HG02642 (cell line): ENCODE measurements around the gene CREB5.

Source experiments
- ATAC-seq: cut with Tn5 transposase; IDR thresholded peaks from one replicate; pipeline ENCODE4 v1.9.1; 2021; ENCODE audit warnings: mild to moderate bottlenecking; ENCODE audit not compliant: unreplicated experiment, poor library complexity

CREB5 gene

GRCh38 chr7:28724563-28724962 lies 312.2 kb downstream of the CREB5 start:
- ATAC-seq, result no peak

DNA sequence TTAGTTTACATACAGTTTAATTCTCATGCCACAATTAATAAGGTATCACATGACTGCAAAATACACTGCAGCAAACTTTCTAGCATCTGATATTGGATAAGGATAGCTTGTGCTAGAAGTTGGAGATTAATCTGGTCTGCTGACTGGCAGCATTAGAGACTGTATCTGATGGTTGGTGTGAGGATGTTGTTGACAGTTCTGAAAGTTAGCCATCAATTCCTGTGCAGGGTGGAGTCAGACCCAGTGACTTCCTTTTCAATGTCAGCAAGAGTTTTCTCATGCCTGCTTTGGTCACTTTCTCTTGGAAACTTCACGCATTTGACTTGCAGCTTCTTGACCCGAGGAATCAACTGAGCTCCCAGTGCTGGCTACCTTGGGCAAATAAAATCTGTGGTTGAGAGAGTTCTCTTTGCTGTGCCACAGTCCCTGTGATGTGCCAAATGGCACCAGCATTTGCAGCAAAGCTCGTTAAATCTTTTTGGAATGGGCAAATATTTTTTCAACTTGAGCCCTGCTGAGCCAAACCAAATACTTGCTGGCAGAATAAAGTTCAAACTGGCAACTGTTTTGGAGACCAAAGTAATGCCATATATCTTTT lies 312.8 kb downstream of the CREB5 start:
- no peak for ATAC-seq

DNA sequence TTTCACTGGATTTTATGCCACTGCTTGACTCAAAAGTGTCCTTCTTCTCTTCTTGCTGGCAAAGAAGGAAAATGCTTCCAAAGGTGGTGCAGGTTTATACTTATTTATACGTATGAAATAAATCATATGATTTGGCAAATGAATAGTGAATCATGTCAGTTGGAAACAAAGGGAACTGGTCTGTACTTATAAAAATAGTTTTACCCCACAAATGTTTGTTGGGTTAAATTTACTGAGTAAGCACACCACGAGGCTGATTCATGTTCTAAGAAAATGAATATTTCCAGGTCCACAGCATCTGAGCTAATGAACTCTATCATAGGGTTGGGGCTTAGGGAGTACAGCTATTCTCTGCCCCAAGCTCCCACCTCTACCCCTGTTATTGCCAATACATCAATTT lies 313.6 kb downstream of the CREB5 start:
- ATAC-seq, result no peak

DNA sequence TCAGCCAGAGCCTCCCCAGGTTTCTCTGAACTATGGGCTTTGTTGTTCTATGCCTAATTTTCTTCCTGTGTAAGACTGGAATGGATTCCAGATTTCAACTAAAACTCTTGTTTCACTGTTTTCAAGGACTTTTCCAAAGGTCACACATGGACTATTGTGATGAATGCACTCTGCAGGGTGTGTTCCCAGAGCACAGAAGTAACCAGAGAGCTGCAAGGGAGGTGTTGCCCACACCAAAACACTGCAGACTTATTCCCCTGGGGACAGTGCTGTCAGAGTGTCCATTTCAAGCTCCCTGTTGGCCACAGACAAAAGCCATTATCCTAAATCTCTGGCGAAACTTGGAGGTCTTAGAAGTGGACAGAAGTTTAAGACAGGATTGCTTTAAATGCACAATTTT lies 314.2 kb downstream of the CREB5 start:
- ATAC-seq, result no peak

DNA sequence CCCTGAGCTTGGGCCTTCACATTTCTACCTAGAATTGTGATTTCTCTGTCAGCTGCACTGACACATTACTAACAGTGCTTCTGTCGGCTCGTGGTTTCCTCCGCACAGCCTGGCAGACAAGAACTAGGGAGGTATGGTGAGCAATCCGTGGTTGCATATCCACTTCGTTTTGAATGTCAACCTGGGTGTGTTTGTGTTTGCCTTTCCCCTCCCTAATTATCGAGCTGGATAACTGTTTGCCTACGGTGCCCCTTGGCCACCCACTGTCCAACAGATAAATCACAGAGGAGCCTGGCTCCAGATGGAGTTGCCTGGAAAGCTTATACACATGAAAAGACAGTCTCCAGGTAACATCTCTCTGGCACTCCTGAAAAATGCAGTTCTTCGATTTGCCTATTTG lies 317.0 kb downstream of the CREB5 start:
- no peak for ATAC-seq

- no peak for ATAC-seq
Measured at GRCh38 chr7:28729727-28730126, 317.4 kb downstream of the CREB5 start.

- ATAC-seq, result no peak
Measured at GRCh38 chr7:28731092-28731658, 318.9 kb downstream of the CREB5 start.

- no peak for ATAC-seq
Measured at GRCh38 chr7:28732071-28732869, 320.0 kb downstream of the CREB5 start.

DNA sequence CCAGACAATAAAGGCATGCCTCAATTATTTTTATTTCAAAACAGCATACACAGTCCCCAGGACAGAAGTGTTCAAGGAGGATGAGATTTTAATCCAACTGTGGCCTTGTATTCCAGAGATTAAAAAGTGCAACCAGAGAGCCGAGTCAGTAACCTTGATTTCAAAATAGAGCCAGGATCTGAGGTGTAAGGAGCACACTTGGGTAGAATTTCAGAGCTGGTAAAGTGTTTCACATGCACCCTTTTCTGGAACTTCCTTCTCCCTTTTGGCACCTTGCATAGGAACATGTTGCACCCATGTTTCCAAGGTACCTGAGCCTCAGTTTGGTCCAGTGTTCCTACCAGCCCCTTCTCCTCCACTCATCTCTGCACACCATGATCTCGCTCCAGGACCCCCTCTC lies 320.7 kb downstream of the CREB5 start:
- ATAC-seq, result no peak

DNA sequence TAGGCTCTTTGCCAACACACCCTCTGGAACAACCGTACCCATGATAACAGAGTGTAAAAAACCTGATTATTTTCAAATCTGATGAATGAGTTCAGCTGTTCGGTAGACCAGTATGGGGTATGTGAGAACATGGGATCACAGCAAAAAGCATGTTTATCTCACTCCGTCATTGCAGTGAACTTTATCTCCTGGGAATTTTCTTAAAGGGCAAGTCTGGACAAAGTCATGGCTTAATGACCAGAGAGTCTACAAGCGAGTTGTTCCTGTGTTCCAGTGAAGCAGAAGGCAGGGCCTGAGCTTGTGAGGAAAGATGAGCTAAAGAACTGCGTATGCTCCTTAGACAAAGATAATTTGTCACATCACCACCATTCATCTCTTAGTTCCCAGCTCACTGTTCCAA lies 326.1 kb downstream of the CREB5 start:
- no peak for ATAC-seq

DNA sequence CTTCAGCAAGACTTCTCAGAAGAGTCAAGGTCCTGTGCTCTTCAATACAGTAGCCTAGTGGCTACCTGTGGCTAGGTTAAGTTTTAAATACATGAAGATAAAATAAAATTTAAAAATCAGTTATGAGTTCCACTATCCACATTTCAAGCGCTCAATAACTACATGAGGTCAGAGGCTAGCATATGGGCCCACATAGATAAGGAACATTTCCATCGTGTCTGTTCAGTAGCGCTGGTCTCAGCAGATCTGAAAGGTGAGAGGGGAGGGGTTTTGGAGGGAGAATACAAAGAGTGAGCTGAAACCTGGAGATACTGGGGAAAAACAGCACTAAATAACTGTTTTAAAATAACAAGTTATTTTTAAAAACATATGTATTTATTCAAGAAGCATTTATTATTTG lies 326.8 kb downstream of the CREB5 start:
- ATAC-seq, result no peak

DNA sequence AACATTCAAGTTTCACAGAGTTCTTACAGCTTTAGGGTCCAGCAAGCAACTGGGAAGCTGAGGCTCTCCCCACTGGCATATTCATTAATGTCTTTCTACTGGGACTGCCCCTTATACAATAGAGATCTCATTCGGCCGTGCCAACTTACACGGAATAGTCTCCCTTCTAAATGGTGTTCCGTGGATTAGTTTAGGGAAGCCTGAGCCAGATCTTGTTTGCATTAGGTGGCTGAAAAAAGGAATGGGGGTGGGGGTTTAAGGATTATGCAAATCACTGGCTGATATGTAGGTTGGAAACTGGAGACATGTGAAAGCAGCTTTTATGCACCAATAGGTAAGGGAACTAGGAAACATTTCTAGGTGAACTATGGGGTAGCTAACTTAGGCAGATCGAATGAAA lies 327.5 kb downstream of the CREB5 start:
- ATAC-seq, result no peak

- no peak for ATAC-seq
Measured at GRCh38 chr7:28744951-28745350, 332.6 kb downstream of the CREB5 start.

GRCh38 chr7:28745351-28745750 lies 333.0 kb downstream of the CREB5 start:
- ATAC-seq, result no peak

DNA sequence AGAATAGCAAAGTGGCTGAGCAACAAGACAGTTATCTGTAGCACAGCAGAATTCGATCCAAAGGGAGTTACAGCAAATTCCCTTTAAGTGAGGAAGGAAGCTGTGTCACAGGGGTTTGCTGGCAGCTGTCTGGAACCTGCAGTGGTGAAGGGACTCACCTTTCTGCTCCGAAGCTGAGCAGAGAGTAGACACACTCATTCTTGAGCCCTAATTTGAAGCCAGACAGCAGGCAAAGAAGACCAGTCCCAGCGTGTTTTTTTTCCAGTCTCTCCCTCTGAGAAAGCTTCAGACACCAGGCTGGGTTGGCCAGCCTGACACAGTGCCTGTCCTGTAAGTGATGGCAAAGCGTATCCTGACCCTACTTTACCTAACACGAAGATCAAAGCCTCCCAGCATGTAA lies 335.1 kb downstream of the CREB5 start:
- no peak for ATAC-seq

- no peak for ATAC-seq
Measured at GRCh38 chr7:28747854-28748253, 335.5 kb downstream of the CREB5 start.

- no peak for ATAC-seq
Measured at GRCh38 chr7:28748346-28748745, 336.0 kb downstream of the CREB5 start.

GRCh38 chr7:28748933-28749584 lies 336.7 kb downstream of the CREB5 start:
- ATAC-seq, result no peak

DNA sequence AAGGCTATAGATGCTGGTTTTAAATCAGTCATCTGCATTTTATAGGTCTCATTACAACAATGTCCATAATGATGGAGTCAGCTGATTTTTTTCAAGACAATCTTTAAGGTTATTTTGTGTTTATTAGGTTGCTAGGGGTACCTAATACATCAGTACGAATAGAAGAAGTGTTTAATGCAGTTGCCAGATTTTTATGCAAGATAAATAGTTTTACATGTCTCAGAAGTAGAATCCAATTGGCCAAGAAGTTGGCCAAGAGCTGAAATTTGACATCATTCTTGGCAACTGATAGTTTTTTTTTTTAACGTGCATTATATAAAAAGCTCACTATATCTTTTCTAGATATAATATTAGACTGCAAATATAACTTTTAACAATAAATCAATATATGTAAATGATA lies 337.3 kb downstream of the CREB5 start:
- no peak for ATAC-seq

DNA sequence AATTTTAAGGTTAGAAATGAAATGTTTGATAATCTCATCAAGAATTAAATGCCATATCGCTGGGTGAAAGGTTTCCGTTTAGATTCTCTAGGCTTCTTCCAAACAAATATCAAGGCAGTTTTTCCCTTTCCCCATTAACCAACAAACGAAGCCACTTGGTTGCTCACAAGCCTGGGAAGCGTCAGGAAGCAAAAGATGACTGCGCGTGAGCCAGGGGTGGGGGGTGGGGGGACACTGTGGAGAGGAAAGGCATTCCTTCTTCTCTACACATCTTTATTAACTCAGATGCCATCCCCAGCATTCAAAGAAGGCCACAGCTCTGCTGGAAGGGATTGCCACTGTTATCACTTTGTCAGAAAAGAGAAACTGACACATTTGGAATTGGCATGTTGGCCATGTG lies 338.7 kb downstream of the CREB5 start:
- ATAC-seq, result no peak

DNA sequence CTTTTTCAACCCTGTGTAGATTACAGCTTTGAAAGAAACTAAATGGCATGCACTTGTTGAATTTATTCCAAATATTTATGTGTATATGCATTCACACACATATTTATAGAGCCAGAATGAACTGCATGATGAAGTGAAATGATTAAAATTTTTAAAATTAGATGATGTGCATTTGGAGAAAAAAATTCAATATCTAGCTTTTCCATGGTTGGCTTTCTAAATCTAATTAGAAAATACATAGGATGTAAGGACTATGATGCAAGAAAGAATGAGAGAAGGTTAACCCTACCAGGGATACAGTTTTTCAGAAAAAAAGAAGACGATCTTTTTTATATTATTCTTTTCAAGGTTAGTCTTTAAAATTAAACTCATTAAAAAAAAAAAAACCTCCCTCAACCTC lies 341.3 kb downstream of the CREB5 start:
- no peak for ATAC-seq
